Muscle of leg (tissue), 11 donors: ENCODE measurements around the gene HERC4. TPM values are rescaled to one million over a fixed set of nuclear protein-coding genes. Genes with fewer than 3 reads are reported as not detected.
"Not testable (repeated sequence)": the region's sequence is repeated elsewhere in the genome, so short reads cannot be mapped to it uniquely, and the experiment has no call there.

Experiments
- DNase-seq: peaks from one replicate; pipeline ENCODE4 v3.0.0; 2013
- H3K27ac ChIP-seq: one replicate; pipeline ENCODE4 v1.5.1; 2013; ENCODE audit warnings: mild to moderate bottlenecking, low read length, control low read depth
- H3K27me3 ChIP-seq: one replicate; pipeline ENCODE4 v1.6.1; 2013; ENCODE audit warnings: low read length; ENCODE audit not compliant: control insufficient read depth, insufficient read depth
- H3K36me3 ChIP-seq: one replicate; pipeline ENCODE4 v1.6.1; 2013; ENCODE audit warnings: low read length; ENCODE audit not compliant: control insufficient read depth, insufficient read depth
- H3K4me1 ChIP-seq: one replicate; pipeline ENCODE4 v1.6.1; 2013; ENCODE audit warnings: low read length; ENCODE audit not compliant: control insufficient read depth, insufficient read depth
- H3K4me3 ChIP-seq: one replicate; pipeline ENCODE4 v1.5.1; 2013; ENCODE audit warnings: low read length, control low read depth
- H3K9me3 ChIP-seq: replicated peaks from 2 replicates; pipeline ENCODE4 v1.6.1; 2013; ENCODE audit warnings: low read depth, low read length; ENCODE audit not compliant: control insufficient read depth
- WGBS: methylation state at CpG from one replicate; pipeline ENCODE4 v1.1.5; 2013; ENCODE audit warnings: missing lambda C conversion rate; ENCODE audit not compliant: insufficient coverage; 5-methylcytosine and 5-hydroxymethylcytosine counted together
- polyA plus RNA-seq, 8 donors: library from polyadenylated mRNA; unstranded; fragments of 120-200 nt; gene quantifications; one replicate each; pipeline versions ENCODE4 v1.2.1 to v1.2.3, GENCODE V29; 2013; ENCODE audit warnings: inconsistent platforms in 1 of 8, low replicate concordance in 1 of 8; ENCODE audit not compliant: insufficient read length in 8 of 8, insufficient read depth in 1 of 8
- total RNA-seq: library from RNA; stranded (reverse); fragments of 120-200 nt; gene quantifications from one replicate; pipeline ENCODE4 v1.2.4, GENCODE V29; 2013

HERC4 gene
- total and polyA plus RNA-seq, 9 donors = 25.1 to 36.4 (median 28.5) TPM

DNA sequence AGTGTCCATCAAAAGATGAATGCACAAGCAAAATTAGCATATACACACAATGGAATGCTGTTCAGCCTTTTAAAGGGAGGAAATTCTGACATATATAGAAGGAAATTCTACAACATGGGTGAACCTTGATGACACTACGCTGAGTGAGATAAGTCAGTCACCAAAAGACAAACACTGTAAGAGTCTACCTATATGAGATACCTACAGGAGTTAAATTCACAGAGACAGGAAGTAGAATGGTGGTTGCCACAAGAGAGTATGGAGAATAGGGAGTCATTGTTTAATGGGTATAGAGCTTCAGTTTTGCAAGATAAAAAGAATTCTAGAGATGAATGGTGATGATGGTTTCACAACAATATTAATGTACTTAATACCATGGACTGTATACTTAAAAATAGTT is 51.8 kb downstream of the HERC4 start:
- no peak overlapping the region for H3K27ac ChIP-seq
- no CpG with 5 or more reads among the region's 1 CpG for WGBS
- no peak overlapping the region for H3K4me3 ChIP-seq
- peaks cover 19% of the 10 kb centered on the region for H3K36me3 ChIP-seq
- no peaks in the 10 kb centered on the region for H3K27me3 ChIP-seq
- peaks cover 16% of the 10 kb centered on the region for H3K9me3 ChIP-seq
- no peaks in the 10 kb centered on the region for H3K4me1 ChIP-seq
- DNase-seq = no peak

DNA sequence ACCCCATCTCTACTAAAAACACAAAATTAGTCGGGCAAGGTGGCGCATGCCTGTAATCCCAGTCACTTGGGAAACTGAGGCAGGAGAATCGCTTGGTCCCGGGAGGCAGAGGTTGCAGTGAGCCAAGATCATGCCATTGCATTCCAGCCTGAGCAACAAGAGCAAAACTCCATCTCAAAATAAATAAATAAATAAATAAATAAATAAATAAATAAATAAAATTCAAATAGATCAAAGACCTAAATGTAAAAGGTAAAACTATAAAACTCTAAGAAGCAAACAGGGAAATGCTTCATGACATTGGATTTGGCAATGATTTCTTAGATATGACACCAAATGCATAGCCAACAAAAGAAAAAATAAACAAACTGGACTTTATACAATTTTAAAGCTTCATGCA is 52.8 kb downstream of the HERC4 start:
- Histone ChIP-seq H3K9me3 (peaks cover 16% of the 10 kb centered on the region), H3K36me3 (peaks cover 19% of the 10 kb centered on the region)
- WGBS = 92% methylated on average over 2 of the region's 4 CpGs
- H3K4me3 ChIP-seq, H3K4me1 ChIP-seq, DNase-seq, H3K27me3 ChIP-seq, H3K27ac ChIP-seq: not testable (repeated sequence)

DNA sequence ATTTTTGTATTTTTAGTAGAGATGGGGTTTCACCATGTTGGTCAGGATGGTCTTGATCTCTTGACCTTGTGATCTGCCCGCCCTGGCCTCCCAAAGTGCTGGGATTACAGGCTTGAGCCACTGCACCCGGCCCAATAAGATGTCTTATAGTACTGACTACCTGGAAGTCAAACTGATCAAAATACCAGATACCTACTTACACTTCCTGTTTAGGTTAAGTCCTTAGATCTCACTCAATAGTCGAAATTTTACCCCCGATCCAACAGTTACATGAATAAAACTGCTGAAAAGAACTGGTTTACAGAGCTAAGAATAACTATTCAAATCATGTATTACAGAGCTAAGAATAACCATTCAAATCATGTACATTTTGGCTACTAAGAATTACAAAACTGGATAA is 58.6 kb downstream of the HERC4 start:
- not testable (repeated sequence) for DNase-seq, H3K4me3 ChIP-seq, H3K27ac ChIP-seq, H3K4me1 ChIP-seq, H3K27me3 ChIP-seq
- peaks cover 19% of the 10 kb centered on the region for H3K36me3 ChIP-seq
- H3K9me3 ChIP-seq = peaks cover 13% of the 10 kb centered on the region
- no CpG with 5 or more reads among the region's 4 CpGs for WGBS

DNA sequence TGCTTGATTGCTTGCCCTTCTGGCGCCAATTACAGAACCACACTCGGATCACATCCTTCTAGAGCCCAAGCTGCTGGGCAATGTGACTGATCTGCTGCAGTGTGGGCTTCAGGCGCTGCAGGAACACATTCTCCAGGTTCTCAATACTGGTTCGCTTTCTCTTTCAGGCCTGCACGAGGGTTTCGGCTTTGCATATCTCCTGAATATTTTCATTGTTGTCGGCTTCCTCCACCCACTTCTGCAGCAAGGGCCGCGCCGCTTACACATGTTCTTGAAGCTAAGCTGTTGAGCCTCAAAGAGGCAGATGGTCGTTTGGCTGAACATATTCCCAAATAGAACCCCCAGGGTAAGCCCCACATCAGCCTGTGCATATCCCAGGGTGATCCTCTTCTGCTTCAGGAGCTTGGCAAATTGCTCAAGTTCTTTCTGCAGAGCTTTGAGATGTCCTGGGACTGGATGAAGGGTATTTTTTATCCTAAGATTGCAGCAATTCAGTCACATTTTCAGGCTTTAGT is 64.6 kb downstream of the HERC4 start:
- 99% methylated on average over 10 of the region's 11 CpGs for WGBS
- H3K27me3 ChIP-seq = no peaks in the 10 kb centered on the region
- H3K36me3 ChIP-seq = peaks cover 30% of the 10 kb centered on the region
- H3K4me1 ChIP-seq = no peaks in the 10 kb centered on the region
- H3K9me3 ChIP-seq = peaks cover 2% of the 10 kb centered on the region
- no peak overlapping the region for H3K27ac ChIP-seq
- H3K4me3 ChIP-seq = no peak overlapping the region
- DNase-seq = no peak

DNA sequence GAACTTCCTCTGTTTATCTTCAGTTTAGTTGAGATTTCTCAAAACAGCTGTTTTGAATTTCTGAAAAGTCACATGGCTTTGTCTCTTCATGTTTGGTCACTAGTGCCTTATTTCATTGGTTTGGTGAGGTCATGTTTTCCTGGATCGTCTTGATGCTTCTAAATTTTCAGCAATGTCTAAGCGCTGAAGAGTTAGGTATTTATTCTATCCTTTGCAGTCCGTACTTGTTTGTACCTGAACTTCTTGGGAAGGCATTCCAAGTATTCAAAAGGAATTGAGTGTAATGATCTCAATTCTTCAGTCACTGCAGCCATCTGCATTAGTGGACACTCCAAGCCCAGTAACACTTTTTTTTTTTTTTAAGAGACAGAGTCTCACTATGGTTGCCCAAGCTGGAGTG is 67.7 kb downstream of the HERC4 start:
- no peak for DNase-seq
- H3K27me3 ChIP-seq = no peaks in the 10 kb centered on the region
- H3K36me3 ChIP-seq = peaks cover 28% of the 10 kb centered on the region
- no CpG with 5 or more reads among the region's 3 CpGs for WGBS
- peaks cover 2% of the 10 kb centered on the region for H3K9me3 ChIP-seq
- H3K4me3 ChIP-seq = no peak overlapping the region
- no peaks in the 10 kb centered on the region for H3K4me1 ChIP-seq
- H3K27ac ChIP-seq = no peak overlapping the region

DNA sequence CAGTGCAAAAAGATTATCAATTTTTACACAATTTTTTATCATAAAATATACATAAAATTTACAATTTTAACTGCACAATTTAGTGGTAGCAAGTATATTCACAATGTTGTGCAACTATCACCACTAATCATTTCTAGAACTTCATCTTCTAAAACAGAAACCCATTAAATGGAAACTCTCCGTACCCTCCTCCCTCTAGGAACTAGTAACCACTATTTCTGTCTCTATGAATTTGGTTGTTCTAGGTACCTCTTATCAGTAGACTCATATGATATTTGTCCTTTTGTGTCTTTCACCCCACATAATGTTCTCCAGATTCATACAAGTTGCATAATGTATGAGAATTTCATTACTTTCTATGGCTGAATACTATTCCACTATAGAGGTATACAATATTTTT is 73.5 kb downstream of the HERC4 start:
- H3K4me1 ChIP-seq = no peaks in the 10 kb centered on the region

DNA sequence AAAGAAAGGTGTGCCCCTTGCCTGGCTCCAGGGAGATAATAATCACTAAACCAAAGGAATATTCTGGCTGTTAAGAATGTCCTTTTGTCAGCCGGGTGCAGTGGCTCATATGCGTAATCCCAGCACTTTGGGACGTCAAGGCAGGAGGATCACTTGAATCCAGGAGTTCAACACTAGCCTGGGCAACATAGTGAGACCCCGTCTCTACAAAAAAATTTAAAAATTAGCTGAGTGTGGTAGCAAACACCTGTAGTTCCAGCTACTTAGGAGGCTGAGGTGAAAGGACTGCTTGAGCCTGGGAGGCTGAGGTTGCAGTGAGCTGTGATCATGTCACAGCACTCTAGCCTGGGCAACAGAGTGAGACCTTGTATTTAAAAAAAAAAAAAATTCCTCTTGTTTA is 74.1 kb downstream of the HERC4 start:
- Histone ChIP-seq H3K27ac (no peak overlapping the region), H3K27me3 (no peaks in the 10 kb centered on the region), H3K36me3 (peaks cover 7% of the 10 kb centered on the region), H3K4me1 (no peaks in the 10 kb centered on the region), H3K9me3 (no peaks in the 10 kb centered on the region), H3K4me3 (no peak overlapping the region)
- WGBS = 95% methylated on average over 4 of the region's 4 CpGs
- DNase-seq = no peak

More for the DNA sequence above, 73.5 kb downstream of the HERC4 start:
- WGBS = no CpG with 5 or more reads among the region's 1 CpG
- no peak for DNase-seq
- no peak overlapping the region for H3K27ac ChIP-seq
- H3K9me3 ChIP-seq = no peaks in the 10 kb centered on the region
- H3K36me3 ChIP-seq = peaks cover 7% of the 10 kb centered on the region
- no peaks in the 10 kb centered on the region for H3K27me3 ChIP-seq
- H3K4me3 ChIP-seq = no peak overlapping the region

DNA sequence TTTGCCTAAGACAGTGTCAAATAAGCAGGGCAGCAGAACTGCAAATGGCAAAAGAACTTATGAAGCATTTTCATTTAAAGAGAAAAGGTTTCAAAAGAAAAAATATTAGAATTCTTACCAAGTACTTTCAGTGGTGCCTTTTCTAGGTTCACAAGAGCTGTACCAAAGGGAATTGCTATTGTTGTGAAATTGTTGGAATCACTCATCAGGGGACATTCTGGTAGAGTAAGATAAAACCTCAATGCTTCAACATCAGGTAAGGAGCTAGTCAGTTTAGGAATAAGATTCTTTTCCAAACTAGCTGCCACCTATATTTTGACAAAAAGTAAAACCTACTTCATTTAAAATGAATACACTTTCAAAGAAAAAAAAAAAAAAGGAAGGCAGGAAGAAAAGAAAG is 85.0 kb downstream of the HERC4 start:
- Histone ChIP-seq H3K4me3 (no peak overlapping the region), H3K27me3 (no peaks in the 10 kb centered on the region), H3K4me1 (no peaks in the 10 kb centered on the region), H3K27ac (no peak overlapping the region), H3K9me3 (no peaks in the 10 kb centered on the region), H3K36me3 (peaks cover 12% of the 10 kb centered on the region)
- DNase-seq = no peak

DNA sequence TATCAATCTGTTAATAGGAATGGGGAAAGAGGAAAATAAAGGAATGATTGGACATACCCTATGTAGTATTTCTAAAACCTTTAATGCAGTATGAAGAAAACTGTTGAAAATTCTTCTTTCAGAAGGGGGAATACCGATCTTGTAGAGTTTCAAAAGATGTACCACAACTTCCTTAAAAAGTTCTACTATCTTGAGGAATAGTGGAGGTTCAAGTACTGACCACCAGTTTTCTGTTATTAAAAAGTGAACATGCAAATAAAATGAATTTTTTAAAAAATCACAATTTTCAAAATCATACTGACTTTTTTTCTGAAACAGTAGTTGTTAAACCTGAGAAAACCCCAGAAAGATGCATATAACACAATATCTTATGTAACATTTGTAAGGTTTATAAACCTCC is 86.5 kb downstream of the HERC4 start:
- Histone ChIP-seq H3K27me3 (no peaks in the 10 kb centered on the region), H3K4me1 (no peaks in the 10 kb centered on the region), H3K27ac (no peak overlapping the region), H3K36me3 (peaks cover 11% of the 10 kb centered on the region), H3K9me3 (no peaks in the 10 kb centered on the region), H3K4me3 (no peak overlapping the region)
- WGBS = no CpG with 5 or more reads among the region's 1 CpG
- no peak for DNase-seq

DNA sequence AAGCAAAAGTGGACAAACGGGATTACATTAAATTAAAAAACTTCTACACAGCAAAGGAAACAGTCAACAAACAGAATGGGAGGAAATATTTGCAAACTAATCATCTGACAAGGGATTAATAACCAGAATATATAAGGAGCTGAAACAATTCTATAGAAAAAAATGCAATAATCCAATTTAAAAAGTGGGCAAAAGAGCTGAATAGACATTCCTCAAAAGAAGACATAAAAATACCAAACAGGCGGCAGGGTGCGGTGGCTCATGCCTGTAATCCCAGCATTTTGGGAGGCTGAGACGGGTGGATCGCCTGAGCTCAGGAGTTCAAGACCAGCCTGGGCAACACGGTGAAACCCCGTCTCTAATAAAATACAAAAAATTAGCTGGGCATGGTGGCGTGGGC is 92.5 kb downstream of the HERC4 start:
- peaks cover 26% of the 10 kb centered on the region for H3K36me3 ChIP-seq
- H3K27ac ChIP-seq, DNase-seq, H3K4me1 ChIP-seq, H3K27me3 ChIP-seq, H3K4me3 ChIP-seq, H3K9me3 ChIP-seq: not testable (repeated sequence)
- WGBS = no CpG with 5 or more reads among the region's 8 CpGs

DNA sequence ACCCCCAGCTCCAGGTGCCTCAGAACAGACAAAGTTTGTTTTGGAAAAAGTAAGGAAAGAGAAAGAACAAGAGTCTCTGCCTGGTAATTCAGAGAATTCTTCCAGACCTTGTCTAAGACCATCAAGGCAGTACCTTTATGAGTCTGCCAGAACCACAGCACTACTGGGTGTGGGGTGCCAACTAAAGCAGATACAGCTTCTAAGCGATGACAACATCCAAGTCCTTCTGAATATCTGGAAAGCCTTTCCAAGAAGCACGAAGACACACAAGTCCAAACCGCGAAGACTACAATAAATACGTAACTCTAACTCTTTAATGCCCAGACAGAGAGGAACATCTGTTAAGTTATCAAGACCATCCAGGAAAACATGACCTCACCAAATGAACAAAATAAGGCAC is 96.3 kb downstream of the HERC4 start:
- Histone ChIP-seq H3K27ac (no peak overlapping the region), H3K4me1 (peaks cover 6% of the 10 kb centered on the region), H3K4me3 (no peak overlapping the region), H3K27me3 (no peaks in the 10 kb centered on the region), H3K36me3 (peaks cover 34% of the 10 kb centered on the region), H3K9me3 (no peaks in the 10 kb centered on the region)
- no CpG with 5 or more reads among the region's 5 CpGs for WGBS
- DNase-seq = no peak
